GM19025 (cell line): ENCODE measurements around the gene LALBA.
"Not testable (repeated sequence)": the region's sequence is repeated elsewhere in the genome, so short reads cannot be mapped to it uniquely, and the experiment has no call there.

Experiments
- ATAC-seq: cut with Tn5 transposase; IDR thresholded peaks from one replicate; pipeline ENCODE4 v1.9.1; 2021; ENCODE audit warnings: mild to moderate bottlenecking, low read depth, moderate library complexity; ENCODE audit not compliant: unreplicated experiment

Gene LALBA

DNA sequence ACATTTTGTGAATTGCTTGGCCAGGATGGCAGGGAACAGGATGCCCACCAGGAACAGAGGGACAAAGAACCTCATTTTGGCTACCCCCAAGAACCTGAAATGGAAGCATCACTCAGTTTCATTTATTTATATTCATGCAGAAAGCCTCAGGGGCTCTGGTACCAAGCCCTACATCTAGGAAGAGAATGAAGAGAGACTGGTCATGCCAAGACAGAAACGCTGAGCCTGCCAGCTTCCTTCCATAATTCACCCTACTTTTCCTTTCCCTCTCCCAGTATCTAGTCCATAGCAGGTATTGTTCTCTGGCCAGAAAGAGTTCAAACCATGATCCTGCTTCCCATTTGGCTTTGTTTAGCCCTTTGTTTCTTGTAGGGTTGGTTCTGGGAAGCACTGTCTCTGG is at the start of gene LALBA:
LALBA (minus strand) TSS at position 101 of the 400 bp plus-strand sequence; CDS start at position 75, 26 bp downstream.
- no peak for ATAC-seq

DNA sequence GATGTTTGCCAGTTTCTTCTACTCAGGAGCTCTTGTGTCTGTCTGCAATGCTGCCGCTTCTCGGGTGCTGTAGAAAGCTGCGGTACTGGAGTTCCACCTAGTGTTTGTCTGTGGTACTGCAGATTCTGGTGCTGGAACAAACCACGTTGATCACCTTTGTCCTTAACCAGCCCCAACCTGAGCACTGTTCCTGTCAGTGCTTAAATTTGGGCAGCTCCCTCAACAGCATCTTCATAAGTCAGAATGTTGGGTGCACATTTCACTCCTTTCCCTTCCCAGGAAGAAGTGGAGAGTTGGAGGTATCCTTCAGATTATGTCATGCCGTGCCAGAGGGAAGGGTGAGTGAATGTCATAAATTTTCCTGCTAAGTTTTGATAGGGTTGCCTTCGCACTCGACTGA is 48.7 kb upstream of the LALBA start:
- no peak for ATAC-seq

DNA sequence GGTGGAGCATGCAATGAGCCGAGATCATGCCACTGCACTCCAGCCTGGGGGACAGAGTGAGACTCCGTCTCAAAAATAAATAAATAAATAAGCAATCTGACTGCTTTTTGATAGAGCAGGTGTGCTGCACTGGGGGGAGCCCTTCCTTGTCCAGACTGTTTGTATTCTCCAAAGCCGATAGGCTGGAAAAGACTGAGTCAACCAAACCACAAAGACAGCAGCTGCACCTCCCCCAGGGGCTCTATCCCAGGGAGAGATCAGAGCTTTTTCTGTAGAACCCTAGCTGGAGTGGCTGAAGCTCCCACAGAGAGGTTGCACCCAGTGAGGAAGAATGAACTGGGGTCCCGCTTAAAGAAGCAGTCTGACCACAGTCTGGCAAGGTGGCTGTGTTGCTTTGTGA is 45.8 kb upstream of the LALBA start:
- ATAC-seq, result no peak

DNA sequence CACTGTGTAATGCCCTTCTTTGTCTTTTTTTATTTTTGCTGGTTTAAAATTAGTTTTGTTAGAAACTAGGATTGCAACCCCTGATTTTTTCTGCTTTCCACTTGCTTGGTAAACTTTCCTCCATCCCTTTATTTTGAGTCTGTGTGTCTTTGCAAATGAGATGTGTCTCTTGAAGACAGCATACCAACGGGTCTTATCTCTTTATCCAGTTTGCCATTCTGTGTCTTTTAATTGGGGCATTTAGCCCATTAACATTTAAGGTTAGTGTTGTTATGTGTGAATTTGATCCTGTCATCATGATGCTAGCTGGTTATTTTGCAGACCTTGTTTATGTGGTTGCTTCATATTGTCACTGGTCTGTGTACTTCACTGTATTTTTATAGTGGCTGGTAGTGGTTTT is 43.5 kb upstream of the LALBA start:
- no peak for ATAC-seq

DNA sequence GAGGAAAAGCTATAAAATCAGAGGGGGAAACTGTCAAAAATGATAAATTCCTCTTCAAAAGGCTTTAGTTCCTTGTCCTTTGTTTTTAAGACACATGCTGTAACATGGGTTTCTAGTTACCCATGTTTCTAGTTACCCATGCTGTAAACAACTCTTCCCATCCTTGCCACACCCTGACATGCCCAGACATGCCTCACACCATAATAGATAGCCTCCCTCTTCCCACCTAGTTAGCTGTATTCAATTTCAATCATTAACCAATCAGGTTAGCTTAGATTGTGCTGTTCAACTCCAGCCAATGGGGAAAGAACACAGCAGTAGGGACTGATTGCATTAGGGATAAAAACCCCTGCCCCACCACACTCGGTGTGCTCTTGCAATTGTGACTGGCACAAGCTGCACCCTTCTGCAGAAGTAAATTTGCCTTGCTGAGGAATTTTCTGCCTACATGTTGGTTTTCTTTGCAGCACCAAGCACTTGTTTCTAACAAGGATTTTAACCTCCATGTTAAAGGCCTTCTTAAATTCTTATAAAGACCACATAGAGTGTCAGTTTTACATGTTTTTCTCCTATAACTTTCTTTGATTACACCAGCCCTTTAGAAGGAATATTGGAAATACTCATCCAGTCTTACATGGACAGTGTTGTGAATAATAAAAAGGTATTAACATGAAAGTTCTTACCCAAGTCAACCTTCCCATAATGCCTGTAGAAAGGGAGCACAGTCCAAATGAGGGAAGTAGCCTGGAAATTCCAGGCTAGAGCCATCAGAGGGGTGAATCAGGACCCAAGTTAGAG is 32.5 kb upstream of the LALBA start:
- ATAC-seq, result no peak

DNA sequence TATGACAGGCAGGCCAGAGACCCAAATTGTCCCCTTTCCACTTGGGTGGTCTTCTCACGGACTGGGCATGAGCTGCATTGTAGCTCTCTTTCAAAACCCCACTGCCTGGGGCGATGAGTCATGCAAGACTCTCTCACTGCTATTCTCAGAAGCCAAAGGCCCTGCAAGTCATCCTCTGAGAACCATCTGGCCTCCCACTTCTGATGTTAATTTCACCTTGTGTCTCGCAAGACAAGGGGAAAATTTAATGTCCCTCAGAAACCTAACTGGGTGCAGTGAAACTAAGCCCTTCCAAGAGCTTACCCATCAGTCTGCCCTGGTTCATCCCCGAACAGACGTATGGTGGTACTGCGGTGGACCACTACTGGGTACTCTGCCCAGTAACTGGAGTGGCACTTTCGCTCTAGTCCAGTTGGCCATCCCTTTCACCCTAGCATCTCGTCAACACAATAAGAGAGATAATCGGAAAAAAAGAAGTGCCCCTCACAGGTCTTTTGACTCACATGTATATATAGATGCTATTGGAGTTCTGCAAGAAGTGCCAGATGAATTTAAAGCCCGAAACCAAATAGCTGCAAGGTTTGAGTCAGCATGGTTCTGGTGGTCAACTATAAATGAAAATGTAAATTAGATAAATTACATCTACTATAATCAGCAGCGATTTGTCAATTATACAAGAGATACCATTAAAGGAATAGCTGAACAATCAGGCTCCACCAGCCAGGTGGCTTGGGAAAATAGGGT is 31.3 kb upstream of the LALBA start:
- ATAC-seq, result peak; percentile 76

DNA sequence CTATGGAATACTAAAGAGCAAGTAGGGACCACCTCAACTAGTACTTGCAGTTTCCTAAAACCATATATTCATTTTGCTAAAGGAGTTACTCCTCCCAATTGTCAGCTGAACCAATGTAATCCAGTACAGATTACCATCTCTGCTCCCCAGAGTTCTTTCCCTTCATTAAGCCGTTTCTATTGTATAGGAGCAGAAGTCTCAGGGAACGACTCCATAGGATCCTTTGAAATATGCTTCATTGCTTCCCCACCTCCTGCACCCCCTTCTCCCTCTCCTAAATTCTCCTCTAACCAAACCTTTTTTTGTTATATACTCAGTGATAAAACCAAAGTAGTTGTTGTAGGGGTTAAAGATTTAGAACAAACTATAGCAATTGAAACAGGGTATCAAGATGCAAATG is 30.7 kb upstream of the LALBA start:
- no peak for ATAC-seq

DNA sequence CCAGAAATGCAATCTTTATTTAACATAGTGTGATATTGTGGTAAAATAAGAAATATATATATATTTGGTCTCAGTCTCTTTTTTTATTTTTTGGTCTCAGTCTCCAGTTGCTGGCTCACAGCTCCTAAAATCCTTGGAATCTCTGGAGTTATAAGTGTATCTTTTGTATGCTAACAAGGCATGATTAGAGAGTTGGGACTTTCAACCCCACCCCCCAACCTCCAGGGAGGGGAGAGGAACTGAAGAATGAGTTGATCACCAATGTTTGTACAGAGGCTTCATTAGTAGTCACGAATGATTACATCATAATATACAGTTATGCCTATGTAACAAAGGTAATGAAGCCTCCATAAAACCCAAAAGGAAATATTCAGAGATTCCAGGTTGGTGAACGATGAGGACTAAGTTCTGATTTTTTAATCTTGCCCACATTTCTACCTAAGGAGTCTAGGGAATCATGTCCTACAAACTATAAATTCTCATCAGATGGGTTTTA is 22.8 kb upstream of the LALBA start:
- no peak for ATAC-seq

DNA sequence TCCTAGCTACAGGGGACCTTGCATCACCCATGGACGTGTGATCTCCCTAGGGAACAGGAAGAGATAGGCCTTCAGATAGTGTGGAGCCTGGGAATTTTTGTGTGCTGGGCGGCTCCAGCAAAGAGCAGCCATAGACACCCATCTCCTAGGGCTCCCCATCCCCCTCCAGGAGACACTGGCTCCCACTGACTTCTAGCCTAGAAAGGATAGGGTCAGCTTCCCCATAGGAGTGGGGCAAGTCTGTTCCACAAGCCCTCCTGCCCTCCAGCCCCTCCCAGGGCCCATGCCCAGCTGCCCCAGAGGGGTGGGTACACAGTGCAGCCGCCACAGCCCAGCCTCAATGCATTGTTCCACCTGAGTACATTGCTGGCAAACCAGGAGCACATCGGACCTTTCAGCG is 16.5 kb upstream of the LALBA start:
- ATAC-seq, result no peak

DNA sequence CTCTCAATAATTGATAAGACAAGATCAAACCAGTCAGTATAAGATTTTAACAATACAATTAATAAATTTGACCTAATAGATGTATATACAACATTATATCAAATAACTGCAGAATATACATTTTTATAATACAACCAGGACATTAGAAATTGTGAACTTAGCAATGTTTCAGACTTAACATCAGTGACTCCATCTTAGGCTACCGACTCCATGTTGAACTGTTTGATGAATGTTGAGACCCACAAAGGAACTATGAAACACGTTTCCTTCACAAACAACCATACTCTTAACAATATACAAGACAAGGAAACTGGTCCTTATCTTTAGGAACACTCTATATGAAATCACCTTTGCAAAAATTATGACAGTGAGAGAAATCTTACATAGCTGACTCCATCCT is 13.9 kb upstream of the LALBA start:
- no peak for ATAC-seq

DNA sequence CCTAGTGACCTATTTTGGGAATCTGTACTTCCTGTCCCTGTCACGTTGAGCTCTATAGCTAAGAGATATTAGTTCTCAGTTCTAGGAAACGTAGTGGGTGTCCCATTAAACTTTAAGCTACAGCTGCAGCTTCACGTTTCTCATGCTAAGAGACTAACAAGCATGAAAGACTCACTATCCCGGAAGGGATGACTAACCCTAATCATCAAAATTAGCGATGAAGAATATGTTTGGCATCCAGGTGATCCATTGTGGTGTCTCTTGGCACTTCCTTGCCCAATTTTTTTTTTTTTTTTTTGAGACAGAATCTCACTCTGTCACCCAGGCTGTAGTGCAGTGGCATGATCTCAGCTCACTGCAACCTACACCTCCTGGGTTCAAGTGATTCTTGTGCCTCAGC is 11.0 kb upstream of the LALBA start:
- ATAC-seq, result no peak

DNA sequence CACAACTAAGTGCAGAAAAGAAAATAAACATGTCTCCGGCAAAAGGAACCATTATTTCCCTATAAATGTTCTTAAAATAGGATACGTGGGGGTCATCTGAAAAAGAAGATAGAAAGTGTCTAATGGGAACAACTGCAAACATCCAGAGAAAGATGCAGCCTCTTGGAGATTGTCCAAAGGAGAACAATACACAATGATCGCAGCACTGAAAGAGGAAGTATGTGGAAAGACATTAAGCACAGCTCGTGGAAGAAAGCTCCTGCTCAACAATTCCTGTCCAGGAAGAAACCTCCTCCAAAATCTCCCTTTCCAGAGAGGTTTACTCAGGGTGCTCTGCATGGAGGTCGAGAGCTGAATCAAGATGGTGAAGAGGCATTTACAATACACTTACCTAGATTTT is 2.5 kb upstream of the LALBA start:
- ATAC-seq, result no peak

DNA sequence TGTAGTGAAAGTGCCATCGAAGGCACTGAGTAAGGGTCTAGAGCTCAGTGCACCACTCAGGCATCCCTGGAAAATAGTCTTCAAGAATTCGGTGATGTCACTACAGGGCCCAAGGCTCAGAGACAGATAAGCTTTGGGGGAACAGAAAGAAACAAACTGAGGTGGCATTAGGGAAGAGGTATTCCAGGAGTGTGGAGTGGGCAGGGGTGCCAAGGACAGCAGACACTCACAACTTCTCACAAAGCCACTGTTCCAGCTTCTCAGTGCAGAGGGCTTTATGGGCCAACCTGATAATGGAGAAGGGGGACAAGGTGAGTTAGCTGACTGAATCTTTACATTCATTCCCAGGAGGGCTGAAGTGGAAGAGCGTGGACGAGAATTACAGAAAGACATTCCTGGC is 2.1 kb downstream of the LALBA start:
- ATAC-seq, result no peak

DNA sequence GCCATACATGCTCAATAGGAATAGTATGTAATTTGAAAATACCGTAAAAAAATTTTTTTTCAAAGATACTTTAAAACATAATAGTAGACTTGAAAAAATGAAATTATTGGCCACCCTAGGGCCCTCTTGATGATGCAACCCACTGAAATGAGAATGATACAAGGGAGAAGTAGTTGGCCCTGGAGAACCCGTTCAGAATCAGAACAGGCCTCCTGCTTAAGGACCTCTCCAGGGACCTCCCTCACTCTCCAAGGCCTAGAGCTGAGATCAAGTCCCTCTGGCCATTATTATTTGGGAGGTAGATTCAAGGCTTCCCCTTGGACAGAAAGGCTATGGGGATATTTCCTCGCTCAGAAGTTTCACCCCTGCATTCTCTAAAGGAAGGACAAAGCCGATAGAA is 11.9 kb downstream of the LALBA start:
- ATAC-seq, result no peak

DNA sequence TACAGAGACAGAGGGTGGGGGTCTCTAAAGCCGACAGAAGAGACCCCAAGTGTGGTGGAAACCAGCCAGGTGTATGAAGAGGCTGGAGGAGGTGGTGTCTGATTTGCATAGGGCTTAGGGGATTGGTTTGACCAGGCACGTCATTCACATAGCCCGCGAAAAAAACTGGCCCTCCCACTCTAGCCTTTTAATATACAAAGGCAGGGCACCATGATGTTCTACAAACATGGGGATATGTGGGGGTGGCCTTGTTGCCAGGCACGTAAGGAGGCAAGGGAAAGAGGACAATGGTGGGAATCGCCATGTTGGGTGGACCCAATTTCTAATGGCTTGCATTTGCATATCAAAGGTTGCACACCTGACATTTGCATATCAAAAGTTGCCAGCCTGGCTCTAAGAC is 13.2 kb downstream of the LALBA start:
- ATAC-seq, result no peak

DNA sequence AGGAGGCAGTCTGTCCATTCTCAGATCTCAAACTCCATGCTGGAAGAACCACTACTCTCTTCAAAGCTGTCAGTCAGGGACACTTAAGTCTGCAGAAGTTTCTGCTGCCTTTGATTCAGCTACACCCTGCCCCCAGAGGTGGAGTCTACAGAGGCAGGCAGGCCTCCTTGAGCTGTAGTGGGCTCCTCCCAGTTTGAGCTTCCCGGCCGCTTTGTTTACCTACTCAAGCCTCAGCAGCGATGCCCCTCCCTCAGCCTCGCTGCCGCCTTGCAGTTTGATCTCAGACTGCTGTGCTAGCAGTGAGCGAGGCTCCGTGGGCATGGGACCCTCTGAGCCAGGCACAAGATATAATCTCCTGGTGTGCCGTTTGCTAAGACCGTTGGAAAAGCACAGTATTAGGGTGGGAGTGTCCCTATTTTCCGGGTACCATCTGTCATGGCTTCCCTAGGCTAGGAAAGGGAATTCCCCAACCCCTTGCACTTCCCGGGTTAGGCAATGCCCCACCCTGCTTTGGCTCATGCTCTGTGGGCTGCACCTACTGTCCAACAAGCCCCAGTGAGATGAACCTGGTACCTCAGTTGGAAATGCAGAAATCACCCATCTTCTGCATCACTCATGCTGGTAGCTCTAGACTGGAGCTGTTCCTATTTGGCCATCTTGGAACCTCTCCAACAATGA is 16.0 kb downstream of the LALBA start:
- ATAC-seq, result not testable (repeated sequence)

DNA sequence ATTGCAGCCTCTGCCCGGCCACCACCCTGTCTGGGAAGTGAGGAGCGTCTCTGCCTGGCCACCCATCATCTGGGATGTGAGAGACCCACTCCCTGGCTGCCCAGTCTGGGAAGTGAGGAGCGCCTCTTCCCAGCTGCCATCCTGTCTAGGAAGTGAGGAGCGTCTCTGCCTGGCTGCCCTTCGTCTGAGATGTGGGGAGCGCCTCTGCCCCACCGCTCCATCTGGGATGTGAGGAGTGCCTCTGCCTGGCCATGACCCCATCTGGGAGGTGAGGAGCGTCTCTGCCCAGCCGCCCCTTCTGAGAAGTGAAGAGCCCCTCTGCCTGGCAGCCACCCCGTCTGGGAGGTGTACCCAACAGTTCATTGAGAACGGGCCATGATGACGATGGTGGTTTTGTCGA is 18.2 kb downstream of the LALBA start:
- ATAC-seq, result not testable (repeated sequence)

DNA sequence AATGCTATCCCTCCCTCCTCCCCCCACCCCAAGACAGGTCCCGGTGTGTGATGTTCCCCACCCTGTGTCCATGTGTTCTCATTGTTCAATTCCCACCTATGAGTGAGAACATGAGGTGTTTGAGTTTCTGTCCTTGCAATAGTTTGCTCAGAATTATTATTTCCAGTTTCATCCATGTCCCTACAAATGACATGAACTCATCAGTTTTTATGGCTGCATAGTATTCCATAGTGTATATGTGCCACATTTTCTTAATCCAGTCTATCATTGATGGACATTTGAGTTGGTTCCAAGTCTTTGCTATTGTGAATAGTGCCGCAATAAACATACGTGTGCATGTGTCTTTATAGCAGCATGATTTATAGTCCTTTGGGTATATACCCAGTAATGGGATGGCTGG is 22.8 kb downstream of the LALBA start:
- ATAC-seq, result not testable (repeated sequence)

DNA sequence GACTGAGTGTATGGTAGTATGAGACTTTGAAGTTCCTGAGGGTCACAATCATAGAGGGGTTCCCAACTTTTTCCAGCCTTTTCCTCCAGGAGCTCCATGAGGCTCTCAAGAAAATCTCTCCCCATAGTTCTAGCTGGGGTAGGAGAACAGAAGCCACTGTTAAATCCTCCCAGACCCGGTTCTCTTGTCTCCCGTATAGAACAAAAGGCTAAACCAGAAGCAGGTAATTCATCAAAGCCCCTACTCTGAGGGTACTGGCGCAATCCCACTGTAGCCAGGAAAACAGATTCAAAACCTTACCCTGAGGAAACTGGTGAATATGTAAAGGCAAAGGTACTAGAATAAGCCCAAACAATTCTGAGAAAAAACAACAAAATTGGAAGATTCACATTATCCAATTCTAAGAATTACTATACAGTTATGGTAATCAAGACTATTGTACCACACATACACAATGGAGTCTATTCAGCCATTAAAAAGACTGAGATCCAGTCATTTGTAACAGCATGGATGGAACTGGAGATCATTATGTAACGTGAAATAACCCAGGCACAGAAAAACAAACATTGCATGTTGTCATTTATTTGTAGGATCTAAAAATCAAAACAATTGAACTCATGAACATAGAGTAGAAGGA is 23.9 kb downstream of the LALBA start:
- ATAC-seq, result no peak

DNA sequence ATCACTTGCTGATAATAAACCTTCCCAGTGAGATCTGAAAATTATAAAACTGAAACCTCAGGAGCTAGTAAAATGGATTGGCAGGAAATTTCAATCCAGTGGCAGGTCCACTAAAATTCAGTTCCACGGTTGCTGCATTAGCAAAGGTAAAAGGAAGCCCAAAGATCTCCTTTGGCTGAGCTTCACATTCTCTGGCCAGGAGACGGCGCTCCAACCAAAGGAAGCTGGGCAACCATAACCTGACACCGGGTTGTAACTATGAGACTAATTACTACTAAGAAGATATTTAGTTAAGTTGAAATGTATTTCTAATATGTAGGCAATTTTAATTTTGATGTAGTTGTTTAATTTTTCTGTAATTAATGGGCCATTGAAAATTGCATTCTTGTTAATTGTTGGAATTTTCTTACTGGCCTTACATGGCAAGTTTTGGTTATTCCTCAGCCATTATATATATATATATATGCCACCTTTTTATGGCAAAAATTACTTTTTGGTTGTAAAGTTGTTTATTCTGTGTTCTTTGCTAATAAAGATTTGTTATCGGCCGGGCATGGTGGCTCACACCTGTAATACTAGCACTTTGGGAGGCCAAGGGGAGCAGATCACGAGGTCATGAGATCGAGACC is 27.4 kb downstream of the LALBA start:
- ATAC-seq, result no peak
